Tibial nerve (tissue), 4 donors: ENCODE data around the gene CTTNBP2.

Experiments used
- CTCF ChIP-seq, 5 experiments: fragments of 200-600 bp in 3 of 5; fragments of 450-650 bp in 2 of 5; sonication (generic) in 3 of 5; IDR thresholded peaks; one replicate each; pipeline ENCODE4 v1.5.1; 2016 to 2019; ENCODE audit warnings: antibody characterized with exemption in 5 of 5, mild to moderate bottlenecking in 3 of 5, moderate library complexity in 2 of 5
- EP300 ChIP-seq, 2 donors: sonication (generic); formaldehyde crosslinking; IDR thresholded peaks; one replicate each; pipeline ENCODE4 v1.6.1; 2017; ENCODE audit warnings: antibody characterized with exemption in 2 of 2, mild to moderate bottlenecking in 1 of 2
- POLR2A ChIP-seq, 2 donors: fragments of 450-650 bp; IDR thresholded peaks; one replicate each; pipeline ENCODE4 v1.6.1; 2017; ENCODE audit warnings: antibody characterized with exemption in 2 of 2, mild to moderate bottlenecking in 2 of 2, moderate library complexity in 2 of 2

- TF ChIP-seq POLR2A (IDR thresholded peaks at IDR 0.05) (no peak), CTCF (IDR thresholded peaks at IDR 0.05) (no peak), EP300 (IDR thresholded peaks at IDR 0.05) (no peak)
Measured at GRCh38 chr7:117882594-117882993, 9.4 kb upstream of the CTTNBP2 start.
